SK-N-SH (cell line): ENCODE results near the gene EXOC6. TPM values are rescaled to one million over a fixed set of nuclear protein-coding genes. Genes with fewer than 3 reads are reported as not detected.

Experiments used
- CTCF ChIA-PET: fragments of 300-600, 350-600 bp; formaldehyde crosslinking; extraction: SDS; loops from one replicate; lab custom pipeline; 2021; lab: Yijun Ruan, JAX
- POLR2A ChIA-PET: fragments of 350-600 bp; sonication (Branson Sonifier 250); formaldehyde crosslinking; extraction: SDS; loops from one replicate; lab custom pipeline; 2020; ENCODE audit warnings: antibody characterized with exemption, inconsistent platforms; lab: Yijun Ruan, JAX
- DNase-seq: peaks from one replicate; pipeline ENCODE4 v3.0.0; 2012
- H2AFZ ChIP-seq: fragments of 200-600 bp; sonication (generic); 2 replicates; pipeline ENCODE4 v1.8.1; 2016; ENCODE audit warnings: antibody characterized with exemption, mild to moderate bottlenecking, low read depth
- H3F3A ChIP-seq: fragments of 200-600 bp; sonication (generic); replicated peaks from 2 replicates; pipeline ENCODE3; 2016; ENCODE audit warnings: antibody characterized with exemption, mild to moderate bottlenecking; ENCODE audit not compliant: insufficient read depth
- H3K27ac ChIP-seq, 2 experiments: fragments of 200-500 bp in 1 of 2; fragments of 200-600 bp in 1 of 2; sonication (Bioruptor generic) in 1 of 2; sonication (generic), shearing (Covaris generic) in 1 of 2; 2 replicates each; pipeline versions ENCODE4 v1.5.1 to v1.6.1; 2014 to 2016; ENCODE audit warnings: low read depth in 2 of 2, inconsistent platforms in 1 of 2, low read length in 1 of 2, mild to moderate bottlenecking in 1 of 2, mixed read lengths in 1 of 2
- H3K27me3 ChIP-seq: fragments of 200-600 bp; sonication (generic), shearing (Covaris generic); 2 replicates; pipeline ENCODE4 v1.6.1; 2016; ENCODE audit warnings: mixed run types; ENCODE audit not compliant: insufficient read depth
- H3K36me3 ChIP-seq, 2 experiments: fragments of 200-500 bp in 1 of 2; fragments of 200-600 bp in 1 of 2; sonication (Bioruptor generic) in 1 of 2; sonication (generic) in 1 of 2; replicated peaks in 1 of 2; 2 replicates each; pipeline versions ENCODE3 to v1.5.1; 2014 to 2016; ENCODE audit warnings: low read length in 1 of 2, mild to moderate bottlenecking in 1 of 2; ENCODE audit not compliant: insufficient read depth in 2 of 2, control insufficient read depth in 1 of 2
- H3K4me1 ChIP-seq, 2 experiments: fragments of 200-500 bp in 1 of 2; fragments of 200-600 bp in 1 of 2; sonication (Bioruptor generic) in 1 of 2; sonication (generic), shearing (Covaris generic) in 1 of 2; 2 replicates each; pipeline versions ENCODE4 v1.5.1 to v1.6.1; 2014 to 2016; ENCODE audit warnings: low read depth in 1 of 2, low read length in 1 of 2, mixed run types in 1 of 2; ENCODE audit not compliant: insufficient read depth in 2 of 2, control insufficient read depth in 1 of 2
- H3K4me2 ChIP-seq: fragments of 200-600 bp; sonication (generic), shearing (Covaris generic); 2 replicates; pipeline ENCODE4 v1.6.1; 2017; ENCODE audit warnings: mixed run types
- H3K4me3 ChIP-seq, 2 experiments: fragments of 200-500 bp in 1 of 2; fragments of 200-600 bp in 1 of 2; sonication (Bioruptor generic) in 1 of 2; sonication (generic), shearing (Covaris generic) in 1 of 2; 2 replicates each; pipeline versions ENCODE4 v1.5.1 to v1.8.1; 2014 to 2016; ENCODE audit warnings: low read depth in 2 of 2, inconsistent platforms in 1 of 2, low read length in 1 of 2, mild to moderate bottlenecking in 1 of 2, mixed read lengths in 1 of 2, moderate library complexity in 1 of 2
- H3K79me2 ChIP-seq: fragments of 200-600 bp; sonication (generic); 2 replicates; pipeline ENCODE4 v1.8.1; 2017; ENCODE audit warnings: mild to moderate bottlenecking; ENCODE audit not compliant: insufficient read depth
- H3K9ac ChIP-seq: fragments of 200-600 bp; sonication (generic); 2 replicates; pipeline ENCODE4 v1.6.1; 2017; ENCODE audit warnings: mixed run types
- H3K9me2 ChIP-seq: fragments of 200-600 bp; sonication (generic); 2 replicates; pipeline ENCODE4 v1.6.1; 2017; ENCODE audit warnings: mixed run types
- H3K9me3 ChIP-seq: fragments of 200-600 bp; sonication (generic); 2 replicates; pipeline ENCODE4 v1.6.1; 2017; ENCODE audit warnings: mixed run types, mild to moderate bottlenecking, moderate library complexity
- H4K20me1 ChIP-seq: fragments of 200-600 bp; sonication (generic); 2 replicates; pipeline ENCODE4 v1.6.1; 2017; ENCODE audit warnings: mild to moderate bottlenecking, mixed run types; ENCODE audit not compliant: insufficient read depth
- ELF1 ChIP-seq: IDR thresholded peaks from 2 replicates; pipeline ENCODE4 v1.4.0; 2012
- EZH2phosphoT487 ChIP-seq: fragments of 200-600 bp; sonication (generic); IDR thresholded peaks from 2 replicates; pipeline ENCODE4 v1.6.1; 2017; ENCODE audit warnings: low read depth, mixed run types, mild to moderate bottlenecking, antibody characterized with exemption, moderate library complexity, borderline replicate concordance
- FOSL2 ChIP-seq: IDR thresholded peaks from 2 replicates; pipeline ENCODE4 v1.4.0; 2012; ENCODE audit warnings: low read depth, mild to moderate bottlenecking, moderate library complexity, borderline replicate concordance
- NRF1 ChIP-seq: IDR thresholded peaks from 2 replicates; pipeline ENCODE4 v1.6.1; 2012; ENCODE audit warnings: low read depth, mild to moderate bottlenecking, low read length
- RFX5 ChIP-seq: IDR thresholded peaks from 2 replicates; pipeline ENCODE4 v1.6.1; 2012; ENCODE audit warnings: mild to moderate bottlenecking, improper control_type of control experiment, low read length
- SMC3 ChIP-seq: IDR thresholded peaks from 2 replicates; pipeline ENCODE4 v1.6.1; 2012; ENCODE audit warnings: low read depth, low read length, improper control_type of control experiment
- TCF12 ChIP-seq: IDR thresholded peaks from 2 replicates; pipeline ENCODE4 v1.4.0; 2012
- WGBS: methylation state at CpG from one replicate; pipeline ENCODE4 v1.1.6; 2017; ENCODE audit warnings: low lambda C conversion rate; 5-methylcytosine and 5-hydroxymethylcytosine counted together
- polyA plus RNA-seq, 3 experiments: library from polyadenylated mRNA; depleted of rRNA; stranded (reverse); fragments of >200 nt; gene quantifications; 2 replicates each; pipeline ENCODE4 v1.2.3, GENCODE V29; 2012
- TF ChIP-seq, protein P1 (sequence below): IDR thresholded peaks from 2 replicates; pipeline ENCODE4 v1.4.0; 2012; ENCODE audit warnings: low read depth, borderline replicate concordance
- TF ChIP-seq, protein P2 (sequence below): fragments of 200-600 bp; sonication (generic); IDR thresholded peaks from 2 replicates; pipeline ENCODE4 v1.6.1; 2017; ENCODE audit warnings: antibody characterized with exemption, mild to moderate bottlenecking, moderate library complexity
- TF ChIP-seq, protein P3 (sequence below): IDR thresholded peaks from 2 replicates; pipeline ENCODE4 v1.4.0; 2012; ENCODE audit warnings: low read depth, borderline replicate concordance
- TF ChIP-seq, protein P4 (sequence below): fragments of 150-350 bp; IDR thresholded peaks from 2 replicates; pipeline ENCODE4 v1.6.1; 2017; ENCODE audit warnings: antibody characterized with exemption, low read length, low read depth, borderline replicate concordance
- TF ChIP-seq, protein P5 (sequence below): fragments of 150-350 bp; IDR thresholded peaks from 2 replicates; pipeline ENCODE4 v1.6.1; 2016; ENCODE audit warnings: mild to moderate bottlenecking, low read depth, low read length

Gene EXOC6
- polyA plus RNA-seq, 1 of the 3 experiments (the other 2 are of a cell fraction): 2.3 TPM

DNA sequence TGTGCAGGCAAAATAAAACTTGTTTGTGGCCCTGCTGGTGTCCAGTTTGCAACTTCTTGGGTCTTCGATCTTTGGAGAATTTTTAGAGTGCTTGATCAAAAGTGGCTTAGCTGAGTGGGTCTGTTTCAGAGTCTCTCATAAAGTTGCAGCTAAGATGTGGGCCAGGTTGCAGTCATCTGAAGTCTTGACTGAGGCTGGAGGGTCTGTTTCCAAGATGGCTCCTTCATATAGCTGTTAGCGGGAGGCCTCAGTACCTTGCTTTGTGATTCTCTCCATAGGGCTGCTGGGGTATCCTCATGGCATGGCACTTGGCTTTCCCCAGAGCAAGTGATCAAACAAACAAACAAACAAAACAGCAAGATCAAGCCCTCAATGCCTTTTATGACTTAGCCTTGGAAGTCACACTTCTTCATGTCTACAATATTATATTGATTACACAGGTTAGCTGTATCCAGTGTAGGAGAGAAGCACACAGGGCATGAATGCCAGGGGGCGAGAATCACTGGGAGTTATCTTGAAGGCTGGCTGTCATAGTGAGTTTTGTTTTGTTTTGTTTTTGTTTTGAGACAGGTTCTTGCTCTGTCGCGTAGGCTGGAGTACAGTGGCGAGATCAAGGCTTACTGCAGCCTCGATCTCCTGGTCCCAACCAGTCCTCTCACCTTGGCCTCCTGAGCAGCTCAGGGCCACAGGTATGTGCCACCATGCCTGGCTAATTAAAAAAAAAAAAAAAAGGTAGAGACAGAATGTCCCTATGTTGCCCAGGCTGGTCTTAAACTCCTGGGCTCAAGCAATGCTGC is 235.6 kb downstream of the EXOC6 start (continued):
- TF ChIP-seq, protein P1, sequence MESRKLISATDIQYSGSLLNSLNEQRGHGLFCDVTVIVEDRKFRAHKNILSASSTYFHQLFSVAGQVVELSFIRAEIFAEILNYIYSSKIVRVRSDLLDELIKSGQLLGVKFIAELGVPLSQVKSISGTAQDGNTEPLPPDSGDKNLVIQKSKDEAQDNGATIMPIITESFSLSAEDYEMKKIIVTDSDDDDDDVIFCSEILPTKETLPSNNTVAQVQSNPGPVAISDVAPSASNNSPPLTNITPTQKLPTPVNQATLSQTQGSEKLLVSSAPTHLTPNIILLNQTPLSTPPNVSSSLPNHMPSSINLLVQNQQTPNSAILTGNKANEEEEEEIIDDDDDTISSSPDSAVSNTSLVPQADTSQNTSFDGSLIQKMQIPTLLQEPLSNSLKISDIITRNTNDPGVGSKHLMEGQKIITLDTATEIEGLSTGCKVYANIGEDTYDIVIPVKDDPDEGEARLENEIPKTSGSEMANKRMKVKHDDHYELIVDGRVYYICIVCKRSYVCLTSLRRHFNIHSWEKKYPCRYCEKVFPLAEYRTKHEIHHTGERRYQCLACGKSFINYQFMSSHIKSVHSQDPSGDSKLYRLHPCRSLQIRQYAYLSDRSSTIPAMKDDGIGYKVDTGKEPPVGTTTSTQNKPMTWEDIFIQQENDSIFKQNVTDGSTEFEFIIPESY: no peak
- no peak for TF ChIP-seq NRF1

DNA sequence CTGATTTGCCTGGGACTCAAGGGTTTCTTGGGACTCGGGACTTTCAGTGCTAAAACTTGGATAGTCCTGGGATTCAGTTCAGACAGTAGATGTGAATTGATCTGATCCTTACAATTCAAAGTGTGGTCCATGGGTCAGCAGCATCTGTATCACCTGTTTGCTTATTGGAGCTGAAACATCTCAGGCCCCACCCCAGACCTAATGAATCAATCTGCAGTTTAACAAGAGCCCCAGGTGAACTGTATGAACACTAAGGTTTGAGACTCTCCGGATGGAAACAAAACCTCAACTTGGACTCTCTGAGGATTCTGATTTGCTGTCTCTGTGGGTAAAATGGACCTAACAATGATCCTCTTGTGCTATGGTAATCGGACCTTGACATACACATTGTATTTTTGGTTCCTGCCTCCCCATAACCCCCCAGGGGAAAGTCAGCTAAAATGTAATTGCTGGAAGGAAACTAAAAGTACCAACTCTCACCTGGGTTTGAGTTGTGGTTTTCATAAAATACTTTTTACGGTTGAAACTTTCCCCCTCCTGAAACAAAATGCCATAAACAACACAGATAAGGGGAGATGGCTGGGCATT is 237.0 kb downstream of the EXOC6 start:
- Histone ChIP-seq H3K27ac (no peak overlapping the region), H3K4me2 (no peak overlapping the region), H3K4me1 (peaks cover 0 to 3% of the 10 kb centered on the region in 2 experiments; a peak in 1 of 4 replicates), H2AFZ (no peak overlapping the region), H3K4me3 (no peak overlapping the region), H4K20me1 (no peaks in the 10 kb centered on the region), H3K9ac (no peak overlapping the region), H3K9me3 (no peaks in the 10 kb centered on the region), H3K79me2 (no peaks in the 10 kb centered on the region), H3K36me3 (no peaks in the 10 kb centered on the region), H3F3A (no peaks in the 10 kb centered on the region), H3K27me3 (no peaks in the 10 kb centered on the region; the same call in 1 of the 2 replicates), H3K9me2 (no peaks in the 10 kb centered on the region)
- ChIA-PET CTCF (interaction anchor here (0.8 kb wide), 1 partner anchor 10 kb away, joined by 3 read pairs; no protein-coding TSS in a partner anchor), POLR2A (no interaction called here)
- DNase-seq: no peak
- 58% methylated on average over 4 of the region's 4 CpGs for WGBS
- TF ChIP-seq, protein P2, sequence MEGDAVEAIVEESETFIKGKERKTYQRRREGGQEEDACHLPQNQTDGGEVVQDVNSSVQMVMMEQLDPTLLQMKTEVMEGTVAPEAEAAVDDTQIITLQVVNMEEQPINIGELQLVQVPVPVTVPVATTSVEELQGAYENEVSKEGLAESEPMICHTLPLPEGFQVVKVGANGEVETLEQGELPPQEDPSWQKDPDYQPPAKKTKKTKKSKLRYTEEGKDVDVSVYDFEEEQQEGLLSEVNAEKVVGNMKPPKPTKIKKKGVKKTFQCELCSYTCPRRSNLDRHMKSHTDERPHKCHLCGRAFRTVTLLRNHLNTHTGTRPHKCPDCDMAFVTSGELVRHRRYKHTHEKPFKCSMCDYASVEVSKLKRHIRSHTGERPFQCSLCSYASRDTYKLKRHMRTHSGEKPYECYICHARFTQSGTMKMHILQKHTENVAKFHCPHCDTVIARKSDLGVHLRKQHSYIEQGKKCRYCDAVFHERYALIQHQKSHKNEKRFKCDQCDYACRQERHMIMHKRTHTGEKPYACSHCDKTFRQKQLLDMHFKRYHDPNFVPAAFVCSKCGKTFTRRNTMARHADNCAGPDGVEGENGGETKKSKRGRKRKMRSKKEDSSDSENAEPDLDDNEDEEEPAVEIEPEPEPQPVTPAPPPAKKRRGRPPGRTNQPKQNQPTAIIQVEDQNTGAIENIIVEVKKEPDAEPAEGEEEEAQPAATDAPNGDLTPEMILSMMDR: no peak
- TF ChIP-seq, protein P3, sequence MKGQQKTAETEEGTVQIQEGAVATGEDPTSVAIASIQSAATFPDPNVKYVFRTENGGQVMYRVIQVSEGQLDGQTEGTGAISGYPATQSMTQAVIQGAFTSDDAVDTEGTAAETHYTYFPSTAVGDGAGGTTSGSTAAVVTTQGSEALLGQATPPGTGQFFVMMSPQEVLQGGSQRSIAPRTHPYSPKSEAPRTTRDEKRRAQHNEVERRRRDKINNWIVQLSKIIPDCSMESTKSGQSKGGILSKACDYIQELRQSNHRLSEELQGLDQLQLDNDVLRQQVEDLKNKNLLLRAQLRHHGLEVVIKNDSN: no peak
- TF ChIP-seq, protein P1: no peak
- TF ChIP-seq TCF12 (no peak), SMC3 (no peak), EZH2phosphoT487 (no peak), RFX5 (no peak), FOSL2 (no peak), ELF1 (no peak)
- TF ChIP-seq, protein P4, sequence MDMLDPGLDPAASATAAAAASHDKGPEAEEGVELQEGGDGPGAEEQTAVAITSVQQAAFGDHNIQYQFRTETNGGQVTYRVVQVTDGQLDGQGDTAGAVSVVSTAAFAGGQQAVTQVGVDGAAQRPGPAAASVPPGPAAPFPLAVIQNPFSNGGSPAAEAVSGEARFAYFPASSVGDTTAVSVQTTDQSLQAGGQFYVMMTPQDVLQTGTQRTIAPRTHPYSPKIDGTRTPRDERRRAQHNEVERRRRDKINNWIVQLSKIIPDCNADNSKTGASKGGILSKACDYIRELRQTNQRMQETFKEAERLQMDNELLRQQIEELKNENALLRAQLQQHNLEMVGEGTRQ: no peak
- TF ChIP-seq, protein P5, sequence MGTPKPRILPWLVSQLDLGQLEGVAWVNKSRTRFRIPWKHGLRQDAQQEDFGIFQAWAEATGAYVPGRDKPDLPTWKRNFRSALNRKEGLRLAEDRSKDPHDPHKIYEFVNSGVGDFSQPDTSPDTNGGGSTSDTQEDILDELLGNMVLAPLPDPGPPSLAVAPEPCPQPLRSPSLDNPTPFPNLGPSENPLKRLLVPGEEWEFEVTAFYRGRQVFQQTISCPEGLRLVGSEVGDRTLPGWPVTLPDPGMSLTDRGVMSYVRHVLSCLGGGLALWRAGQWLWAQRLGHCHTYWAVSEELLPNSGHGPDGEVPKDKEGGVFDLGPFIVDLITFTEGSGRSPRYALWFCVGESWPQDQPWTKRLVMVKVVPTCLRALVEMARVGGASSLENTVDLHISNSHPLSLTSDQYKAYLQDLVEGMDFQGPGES: no peak
